HEK293 (cell line): Measurements from ENCODE around the gene IVD.

Experiments
- ZNF133 ChIP-seq: fragments of 450-650 bp; formaldehyde crosslinking; IDR thresholded peaks from 2 replicates; pipeline ENCODE4 v1.5.1; 2016; ENCODE audit warnings: missing biosample characterization, missing genetic modification characterization
- ZNF354C ChIP-seq: fragments of 450-650 bp; formaldehyde crosslinking; IDR thresholded peaks from 2 replicates; pipeline ENCODE4 v1.5.1; 2016; ENCODE audit warnings: missing biosample characterization, missing genetic modification characterization, low read depth, borderline replicate concordance
- ZNF433 ChIP-seq: fragments of 450-650 bp; formaldehyde crosslinking; IDR thresholded peaks from 2 replicates; pipeline ENCODE4 v1.5.1; 2016; ENCODE audit warnings: missing biosample characterization, missing genetic modification characterization, low read depth
- ZNF660 ChIP-seq: fragments of 450-650 bp; IDR thresholded peaks from 2 replicates; pipeline ENCODE4 v1.5.1; 2018; ENCODE audit warnings: missing biosample characterization, mild to moderate bottlenecking, missing genetic modification characterization
- ZNF843 ChIP-seq: fragments of 450-650 bp; formaldehyde crosslinking; IDR thresholded peaks from 2 replicates; pipeline ENCODE4 v1.5.1; 2016; ENCODE audit warnings: missing biosample characterization, missing genetic modification characterization
- TF ChIP-seq, protein P1 (sequence below): fragments of 450-650 bp; formaldehyde crosslinking; IDR thresholded peaks from 2 replicates; pipeline ENCODE4 v1.5.1; 2016; ENCODE audit warnings: missing biosample characterization, missing genetic modification characterization
- TF ChIP-seq, protein P2 (sequence below): fragments of 450-650 bp; formaldehyde crosslinking; IDR thresholded peaks from 2 replicates; pipeline ENCODE4 v1.5.1; 2016; ENCODE audit warnings: missing biosample characterization, missing genetic modification characterization
- TF ChIP-seq, protein P3 (sequence below): fragments of 450-650 bp; IDR thresholded peaks from 2 replicates; pipeline ENCODE4 v1.5.1; 2018; ENCODE audit warnings: missing biosample characterization, mild to moderate bottlenecking, missing genetic modification characterization
- TF ChIP-seq, protein P4 (sequence below): sonication (generic); formaldehyde crosslinking; IDR thresholded peaks from 2 replicates; pipeline ENCODE4 v1.8.1; 2022; ENCODE audit warnings: mild to moderate bottlenecking, moderate library complexity, missing genetic modification reagents
- TF ChIP-seq, protein P5 (sequence below): fragments of 450-650 bp; formaldehyde crosslinking; IDR thresholded peaks from 2 replicates; pipeline ENCODE4 v1.5.1; 2016; ENCODE audit warnings: missing biosample characterization, missing genetic modification characterization, low read depth

DNA sequence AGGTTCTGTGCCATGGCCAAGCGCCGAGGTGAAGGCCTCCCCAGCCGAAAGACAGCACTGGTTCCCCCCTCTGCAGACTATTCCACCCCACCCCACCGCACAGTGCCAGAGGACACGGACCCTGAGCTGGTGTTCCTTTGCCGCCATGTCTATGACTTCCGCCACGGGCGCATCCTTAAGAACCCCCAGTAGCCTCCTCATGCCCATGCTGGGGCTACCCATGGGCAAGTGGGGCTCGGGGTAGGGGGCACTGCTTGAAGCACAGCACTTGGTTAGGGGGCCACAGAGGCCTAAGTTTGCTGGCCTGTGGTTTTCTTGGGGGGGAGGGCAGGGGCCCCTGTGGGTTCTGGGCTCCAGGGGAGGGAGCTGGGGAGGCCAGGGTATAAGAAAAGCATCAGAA lies 60.3 kb downstream of the IVD start:
- TF ChIP-seq, protein P1, sequence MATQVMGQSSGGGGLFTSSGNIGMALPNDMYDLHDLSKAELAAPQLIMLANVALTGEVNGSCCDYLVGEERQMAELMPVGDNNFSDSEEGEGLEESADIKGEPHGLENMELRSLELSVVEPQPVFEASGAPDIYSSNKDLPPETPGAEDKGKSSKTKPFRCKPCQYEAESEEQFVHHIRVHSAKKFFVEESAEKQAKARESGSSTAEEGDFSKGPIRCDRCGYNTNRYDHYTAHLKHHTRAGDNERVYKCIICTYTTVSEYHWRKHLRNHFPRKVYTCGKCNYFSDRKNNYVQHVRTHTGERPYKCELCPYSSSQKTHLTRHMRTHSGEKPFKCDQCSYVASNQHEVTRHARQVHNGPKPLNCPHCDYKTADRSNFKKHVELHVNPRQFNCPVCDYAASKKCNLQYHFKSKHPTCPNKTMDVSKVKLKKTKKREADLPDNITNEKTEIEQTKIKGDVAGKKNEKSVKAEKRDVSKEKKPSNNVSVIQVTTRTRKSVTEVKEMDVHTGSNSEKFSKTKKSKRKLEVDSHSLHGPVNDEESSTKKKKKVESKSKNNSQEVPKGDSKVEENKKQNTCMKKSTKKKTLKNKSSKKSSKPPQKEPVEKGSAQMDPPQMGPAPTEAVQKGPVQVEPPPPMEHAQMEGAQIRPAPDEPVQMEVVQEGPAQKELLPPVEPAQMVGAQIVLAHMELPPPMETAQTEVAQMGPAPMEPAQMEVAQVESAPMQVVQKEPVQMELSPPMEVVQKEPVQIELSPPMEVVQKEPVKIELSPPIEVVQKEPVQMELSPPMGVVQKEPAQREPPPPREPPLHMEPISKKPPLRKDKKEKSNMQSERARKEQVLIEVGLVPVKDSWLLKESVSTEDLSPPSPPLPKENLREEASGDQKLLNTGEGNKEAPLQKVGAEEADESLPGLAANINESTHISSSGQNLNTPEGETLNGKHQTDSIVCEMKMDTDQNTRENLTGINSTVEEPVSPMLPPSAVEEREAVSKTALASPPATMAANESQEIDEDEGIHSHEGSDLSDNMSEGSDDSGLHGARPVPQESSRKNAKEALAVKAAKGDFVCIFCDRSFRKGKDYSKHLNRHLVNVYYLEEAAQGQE = no peak
- TF ChIP-seq, protein P2, sequence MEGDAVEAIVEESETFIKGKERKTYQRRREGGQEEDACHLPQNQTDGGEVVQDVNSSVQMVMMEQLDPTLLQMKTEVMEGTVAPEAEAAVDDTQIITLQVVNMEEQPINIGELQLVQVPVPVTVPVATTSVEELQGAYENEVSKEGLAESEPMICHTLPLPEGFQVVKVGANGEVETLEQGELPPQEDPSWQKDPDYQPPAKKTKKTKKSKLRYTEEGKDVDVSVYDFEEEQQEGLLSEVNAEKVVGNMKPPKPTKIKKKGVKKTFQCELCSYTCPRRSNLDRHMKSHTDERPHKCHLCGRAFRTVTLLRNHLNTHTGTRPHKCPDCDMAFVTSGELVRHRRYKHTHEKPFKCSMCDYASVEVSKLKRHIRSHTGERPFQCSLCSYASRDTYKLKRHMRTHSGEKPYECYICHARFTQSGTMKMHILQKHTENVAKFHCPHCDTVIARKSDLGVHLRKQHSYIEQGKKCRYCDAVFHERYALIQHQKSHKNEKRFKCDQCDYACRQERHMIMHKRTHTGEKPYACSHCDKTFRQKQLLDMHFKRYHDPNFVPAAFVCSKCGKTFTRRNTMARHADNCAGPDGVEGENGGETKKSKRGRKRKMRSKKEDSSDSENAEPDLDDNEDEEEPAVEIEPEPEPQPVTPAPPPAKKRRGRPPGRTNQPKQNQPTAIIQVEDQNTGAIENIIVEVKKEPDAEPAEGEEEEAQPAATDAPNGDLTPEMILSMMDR (tag by site-specific recombination) = no peak
- TF ChIP-seq ZNF843 (tag by site-specific recombination) (no peak), ZNF133 (no peak), ZNF433 (no peak), ZNF354C (tag by site-specific recombination) (no peak), ZNF660 (tag by site-specific recombination) (no peak)
- TF ChIP-seq, protein P3, sequence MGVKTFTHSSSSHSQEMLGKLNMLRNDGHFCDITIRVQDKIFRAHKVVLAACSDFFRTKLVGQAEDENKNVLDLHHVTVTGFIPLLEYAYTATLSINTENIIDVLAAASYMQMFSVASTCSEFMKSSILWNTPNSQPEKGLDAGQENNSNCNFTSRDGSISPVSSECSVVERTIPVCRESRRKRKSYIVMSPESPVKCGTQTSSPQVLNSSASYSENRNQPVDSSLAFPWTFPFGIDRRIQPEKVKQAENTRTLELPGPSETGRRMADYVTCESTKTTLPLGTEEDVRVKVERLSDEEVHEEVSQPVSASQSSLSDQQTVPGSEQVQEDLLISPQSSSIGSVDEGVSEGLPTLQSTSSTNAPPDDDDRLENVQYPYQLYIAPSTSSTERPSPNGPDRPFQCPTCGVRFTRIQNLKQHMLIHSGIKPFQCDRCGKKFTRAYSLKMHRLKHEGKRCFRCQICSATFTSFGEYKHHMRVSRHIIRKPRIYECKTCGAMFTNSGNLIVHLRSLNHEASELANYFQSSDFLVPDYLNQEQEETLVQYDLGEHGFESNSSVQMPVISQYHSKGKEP (tag by site-specific recombination) = no peak
- TF ChIP-seq, protein P4, sequence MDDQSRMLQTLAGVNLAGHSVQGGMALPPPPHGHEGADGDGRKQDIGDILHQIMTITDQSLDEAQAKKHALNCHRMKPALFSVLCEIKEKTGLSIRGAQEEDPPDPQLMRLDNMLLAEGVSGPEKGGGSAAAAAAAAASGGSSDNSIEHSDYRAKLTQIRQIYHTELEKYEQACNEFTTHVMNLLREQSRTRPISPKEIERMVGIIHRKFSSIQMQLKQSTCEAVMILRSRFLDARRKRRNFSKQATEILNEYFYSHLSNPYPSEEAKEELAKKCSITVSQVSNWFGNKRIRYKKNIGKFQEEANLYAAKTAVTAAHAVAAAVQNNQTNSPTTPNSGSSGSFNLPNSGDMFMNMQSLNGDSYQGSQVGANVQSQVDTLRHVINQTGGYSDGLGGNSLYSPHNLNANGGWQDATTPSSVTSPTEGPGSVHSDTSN (CRISPR knock-in tag) = no peak
- TF ChIP-seq, protein P5, sequence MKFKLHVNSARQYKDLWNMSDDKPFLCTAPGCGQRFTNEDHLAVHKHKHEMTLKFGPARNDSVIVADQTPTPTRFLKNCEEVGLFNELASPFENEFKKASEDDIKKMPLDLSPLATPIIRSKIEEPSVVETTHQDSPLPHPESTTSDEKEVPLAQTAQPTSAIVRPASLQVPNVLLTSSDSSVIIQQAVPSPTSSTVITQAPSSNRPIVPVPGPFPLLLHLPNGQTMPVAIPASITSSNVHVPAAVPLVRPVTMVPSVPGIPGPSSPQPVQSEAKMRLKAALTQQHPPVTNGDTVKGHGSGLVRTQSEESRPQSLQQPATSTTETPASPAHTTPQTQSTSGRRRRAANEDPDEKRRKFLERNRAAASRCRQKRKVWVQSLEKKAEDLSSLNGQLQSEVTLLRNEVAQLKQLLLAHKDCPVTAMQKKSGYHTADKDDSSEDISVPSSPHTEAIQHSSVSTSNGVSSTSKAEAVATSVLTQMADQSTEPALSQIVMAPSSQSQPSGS = no peak
